Hematopoietic multipotent progenitor cell treated with erythropoietin and hydrocortisone succinate and interleukin-3 and kit ligand, for 17 days (in vitro differentiated cells): ENCODE results near the gene EXO5.
"Not testable (repeated sequence)": the region's sequence is repeated elsewhere in the genome, so short reads cannot be mapped to it uniquely, and the experiment has no call there.

ENCODE experiments used
- DNase-seq: peaks from one replicate; pipeline ENCODE4 v3.0.0-alpha.2; 2015; ENCODE audit warnings: low spot score

EXO5 gene, protein sequence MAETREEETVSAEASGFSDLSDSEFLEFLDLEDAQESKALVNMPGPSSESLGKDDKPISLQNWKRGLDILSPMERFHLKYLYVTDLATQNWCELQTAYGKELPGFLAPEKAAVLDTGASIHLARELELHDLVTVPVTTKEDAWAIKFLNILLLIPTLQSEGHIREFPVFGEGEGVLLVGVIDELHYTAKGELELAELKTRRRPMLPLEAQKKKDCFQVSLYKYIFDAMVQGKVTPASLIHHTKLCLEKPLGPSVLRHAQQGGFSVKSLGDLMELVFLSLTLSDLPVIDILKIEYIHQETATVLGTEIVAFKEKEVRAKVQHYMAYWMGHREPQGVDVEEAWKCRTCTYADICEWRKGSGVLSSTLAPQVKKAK

GRCh38 chr1:40508375-40509341 is at the start of gene EXO5:
TSS of gene EXO5 (plus strand) at chr1:40508767. CDS start at chr1:40514545, 5,778 bp downstream.
- peak; percentile 38 for DNase-seq

GRCh38 chr1:40462956-40463590 is 45.5 kb upstream of the EXO5 start:
- DNase-seq: no peak

- no peak for DNase-seq
Observed at GRCh38 chr1:40469327-40469726, 39.2 kb upstream of the EXO5 start.

- DNase-seq: no peak
Observed at GRCh38 chr1:40475268-40475667, 33.3 kb upstream of the EXO5 start.

GRCh38 chr1:40476924-40477677 is 31.5 kb upstream of the EXO5 start, which contains the start of gene ZFP69:
TSS of gene ZFP69 (plus strand) at chr1:40477290. CDS start at chr1:40479362, 2,072 bp downstream.
- peak; percentile 15 for DNase-seq

DNA sequence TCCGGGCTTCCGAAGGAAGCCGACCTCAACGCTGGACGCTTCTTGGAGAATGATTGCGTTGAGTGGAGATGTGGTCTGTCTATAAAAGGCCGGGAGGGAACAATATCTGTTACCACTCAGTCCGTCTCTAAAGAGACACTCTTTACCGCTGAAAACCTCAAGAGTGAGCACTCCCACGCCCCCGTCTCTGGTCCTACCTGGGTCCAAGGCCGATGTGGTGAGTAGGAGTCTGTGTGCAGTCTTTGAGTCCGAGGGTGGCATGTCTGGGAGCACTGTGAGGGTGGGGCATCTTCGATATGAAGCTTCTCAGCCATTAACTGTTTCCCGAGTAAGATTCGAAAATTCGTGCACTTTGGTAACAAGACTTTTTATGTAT is 30.9 kb upstream of the EXO5 start:
- no peak for DNase-seq

- no peak for DNase-seq
Observed at GRCh38 chr1:40478276-40478675, 30.3 kb upstream of the EXO5 start.

DNA sequence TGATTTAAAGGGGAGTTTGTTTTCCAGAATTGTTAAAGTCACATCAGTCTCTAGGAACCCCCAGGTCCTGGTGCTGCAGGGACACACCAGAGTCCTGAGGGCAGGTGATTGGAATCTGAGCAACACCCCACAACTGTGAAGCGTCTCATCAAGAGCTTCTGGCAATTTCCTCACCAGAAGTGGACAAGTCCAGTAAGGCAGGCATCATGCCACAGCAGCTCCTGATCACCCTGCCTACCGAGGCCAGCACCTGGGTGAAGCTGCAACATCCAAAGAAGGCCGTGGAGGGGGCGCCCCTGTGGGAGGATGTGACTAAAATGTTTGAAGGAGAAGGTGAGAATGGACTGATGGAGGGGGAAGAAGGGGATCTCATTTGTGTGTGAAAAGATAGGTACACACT is 29.4 kb upstream of the EXO5 start:
- DNase-seq: no peak

DNA sequence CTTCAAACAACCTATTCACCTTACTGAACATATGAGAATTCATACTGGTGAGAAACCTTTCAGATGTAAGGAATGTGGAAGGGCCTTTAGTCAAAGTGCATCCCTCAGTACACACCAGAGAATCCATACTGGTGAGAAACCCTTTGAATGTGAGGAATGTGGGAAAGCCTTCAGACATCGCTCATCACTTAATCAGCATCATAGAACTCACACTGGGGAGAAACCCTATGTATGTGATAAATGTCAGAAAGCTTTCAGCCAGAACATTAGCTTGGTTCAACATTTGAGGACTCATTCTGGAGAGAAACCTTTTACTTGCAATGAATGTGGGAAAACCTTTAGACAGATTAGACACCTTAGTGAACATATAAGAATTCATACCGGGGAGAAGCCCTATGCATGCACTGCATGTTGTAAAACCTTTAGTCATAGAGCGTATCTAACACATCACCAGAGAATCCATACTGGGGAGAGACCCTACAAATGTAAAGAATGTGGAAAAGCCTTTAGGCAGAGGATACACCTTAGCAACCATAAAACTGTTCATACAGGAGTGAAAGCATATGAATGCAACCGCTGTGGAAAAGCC is 13.2 kb upstream of the EXO5 start:
- DNase-seq: no peak

DNA sequence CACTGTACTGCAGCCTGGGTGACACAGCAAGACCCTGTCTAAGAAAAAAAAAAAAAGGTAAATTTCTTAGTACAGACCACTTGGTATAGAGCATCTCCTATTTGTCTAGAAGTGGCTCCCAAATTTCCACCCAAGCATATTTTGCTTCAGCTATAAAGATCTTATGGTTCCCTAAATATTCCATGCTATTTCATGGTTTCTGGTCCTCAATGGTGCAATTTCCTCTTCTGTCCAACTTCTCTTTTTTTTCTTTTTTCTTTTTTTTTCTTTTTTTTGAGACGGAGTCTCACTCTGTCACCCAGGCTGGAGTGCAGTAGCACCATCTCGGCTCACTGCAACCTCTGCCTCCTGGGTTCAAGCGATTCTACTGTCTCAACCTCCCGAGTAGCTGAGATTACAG is 5.9 kb upstream of the EXO5 start:
- not testable (repeated sequence) for DNase-seq

GRCh38 chr1:40507973-40508372 is 594 bp upstream of the EXO5 start:
- DNase-seq: no peak

GRCh38 chr1:40519517-40519916 is 10.9 kb downstream of the EXO5 start:
- no peak for DNase-seq

GRCh38 chr1:40530735-40531380 is 22.3 kb downstream of the EXO5 start:
- no peak for DNase-seq

DNA sequence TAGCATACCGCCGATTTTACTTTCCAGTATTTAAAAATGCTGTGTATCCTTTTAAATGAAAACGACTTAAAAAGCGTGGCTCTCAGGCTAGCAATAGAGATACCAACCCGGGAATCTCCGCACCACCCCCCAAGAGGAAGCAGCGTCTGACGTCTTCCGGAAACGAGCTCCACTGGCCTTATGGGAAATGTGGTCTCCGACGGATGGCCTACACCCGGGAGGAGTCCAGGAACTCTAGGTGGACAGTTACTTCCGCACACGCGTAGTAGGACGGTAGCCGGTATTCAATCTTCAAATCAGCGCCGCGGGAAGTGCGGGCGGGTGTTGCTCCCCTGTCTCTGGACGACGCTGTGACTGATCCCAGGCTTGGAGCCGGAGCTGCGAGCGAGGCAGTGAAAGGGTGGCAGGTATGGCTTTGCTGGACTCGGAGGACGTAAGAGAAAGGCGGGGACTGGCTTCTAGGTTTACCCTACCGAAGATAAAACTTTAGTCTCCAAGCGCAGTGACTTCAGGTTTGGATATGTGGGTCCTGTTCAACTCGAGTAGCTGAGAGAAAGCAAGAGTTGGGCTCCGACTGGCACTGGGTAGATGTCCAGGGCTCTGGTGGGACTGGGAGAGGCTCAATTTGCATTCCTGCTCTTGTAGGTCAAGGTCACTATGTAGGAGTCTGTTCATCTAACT is 23.0 kb downstream of the EXO5 start, which contains the start of gene ZNF684:
Gene ZNF684, plus strand, starts transcription at position 257 of the 681 bp plus-strand sequence. CDS start 1,530 bp downstream, outside the sequence.
- DNase-seq: peak; percentile 66

- DNase-seq: no peak
Observed at GRCh38 chr1:40532062-40532389, 23.5 kb downstream of the EXO5 start.

GRCh38 chr1:40532844-40533424 is 24.4 kb downstream of the EXO5 start:
- peak; percentile 11 for DNase-seq

GRCh38 chr1:40534589-40534988 is 26.0 kb downstream of the EXO5 start:
- DNase-seq: no peak

GRCh38 chr1:40535732-40536131 is 27.2 kb downstream of the EXO5 start:
- DNase-seq: no peak

- no peak for DNase-seq
Observed at GRCh38 chr1:40539338-40539737, 30.8 kb downstream of the EXO5 start.

GRCh38 chr1:40546957-40547356 is 38.4 kb downstream of the EXO5 start:
- no peak for DNase-seq
